GM18858 (cell line): Measurements from ENCODE around the gene FBXO11.
"Not testable (repeated sequence)": the region's sequence is repeated elsewhere in the genome, so short reads cannot be mapped to it uniquely, and the experiment has no call there.

Experiments used
- ATAC-seq: cut with Tn5 transposase; IDR thresholded peaks from one replicate; pipeline ENCODE4 v1.9.1; 2021; ENCODE audit not compliant: unreplicated experiment

The FBXO11 gene

DNA sequence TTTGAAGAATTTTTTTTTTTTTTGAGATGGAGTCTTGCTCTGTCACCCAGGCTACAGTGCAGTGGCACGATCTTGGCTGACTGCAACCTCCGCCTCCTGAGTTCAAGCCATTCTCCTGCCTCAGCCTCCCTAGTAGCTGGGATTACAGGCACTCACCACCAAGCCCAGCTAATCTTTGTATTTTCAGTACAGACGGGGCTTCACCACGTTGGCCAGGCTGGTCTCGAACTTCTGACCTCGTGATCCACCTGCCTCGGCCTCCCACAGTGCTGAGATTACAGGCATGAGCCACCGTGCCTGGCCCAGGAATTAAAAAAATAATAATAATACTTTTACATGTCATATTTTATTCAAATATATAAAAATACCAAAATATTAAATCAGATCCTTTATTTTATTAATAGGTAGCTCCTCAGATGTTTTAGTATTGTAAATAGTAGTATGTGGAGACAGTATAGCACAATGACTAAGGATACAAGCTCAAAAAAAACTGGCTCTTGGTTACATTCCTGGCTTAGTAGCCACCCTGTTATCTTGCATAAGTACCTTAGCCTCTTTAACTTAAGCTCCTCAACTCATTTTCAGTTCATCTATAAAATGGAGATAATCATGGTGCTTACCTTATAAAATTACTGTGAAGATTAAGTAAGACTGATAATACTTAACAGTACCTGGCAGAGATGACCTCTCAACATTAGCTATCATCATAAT lies 53.1 kb downstream of the FBXO11 start:
- not testable (repeated sequence) for ATAC-seq

DNA sequence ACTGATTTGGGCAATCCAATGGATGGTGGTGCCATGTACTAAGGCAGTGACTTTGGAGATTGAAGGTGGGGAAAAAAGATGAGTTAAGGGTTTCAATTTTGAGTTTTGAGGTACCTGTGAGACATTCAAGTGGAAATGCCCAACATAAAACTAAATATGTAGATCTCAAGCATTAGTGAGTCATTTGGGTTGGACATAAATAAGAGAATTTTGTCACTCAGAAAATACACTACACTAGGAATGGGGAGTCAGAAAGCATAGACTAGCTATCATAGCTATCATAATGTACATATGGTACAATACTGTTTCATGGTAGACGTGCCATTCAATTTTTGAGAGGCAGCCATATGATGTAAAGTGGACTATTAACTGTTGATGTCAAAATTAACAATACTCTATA lies 56.1 kb downstream of the FBXO11 start:
- ATAC-seq, result no peak

DNA sequence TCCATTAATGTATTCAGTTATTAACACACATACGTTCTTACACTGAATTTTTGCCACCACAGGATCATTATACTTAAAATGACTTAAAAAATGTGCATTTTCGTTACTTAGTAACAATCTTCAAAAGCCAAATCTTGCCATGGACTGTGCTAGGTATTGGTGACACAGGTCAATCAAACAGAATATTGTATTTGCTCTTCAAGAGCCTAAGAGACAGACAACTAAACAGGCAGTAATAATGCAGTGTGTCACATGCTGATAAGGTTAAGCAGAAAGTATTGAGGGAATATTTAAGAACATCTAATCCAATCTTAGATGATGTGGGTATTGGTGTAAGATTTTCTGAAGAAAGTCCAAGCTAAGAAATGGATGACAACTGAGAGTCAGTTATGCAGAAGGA lies 56.9 kb downstream of the FBXO11 start:
- no peak for ATAC-seq

DNA sequence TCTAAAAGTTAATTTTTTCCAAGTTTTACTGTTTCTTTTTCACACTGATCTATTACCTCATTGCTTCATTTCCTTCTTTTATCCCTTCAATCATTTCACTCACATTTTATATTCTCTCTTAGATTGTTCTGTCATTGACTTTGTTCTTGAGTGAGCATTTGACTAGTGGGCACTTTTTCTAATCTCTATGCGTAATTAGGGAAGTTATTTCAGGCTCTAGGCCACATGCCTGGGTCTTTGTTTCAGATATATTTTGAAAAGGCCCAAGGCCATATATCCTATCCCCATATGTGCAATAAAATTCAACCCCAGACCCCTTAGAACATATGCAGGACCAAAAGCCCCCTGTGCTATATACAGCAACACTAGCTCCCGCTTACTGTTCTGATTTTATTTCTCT lies 62.1 kb downstream of the FBXO11 start:
- no peak for ATAC-seq

DNA sequence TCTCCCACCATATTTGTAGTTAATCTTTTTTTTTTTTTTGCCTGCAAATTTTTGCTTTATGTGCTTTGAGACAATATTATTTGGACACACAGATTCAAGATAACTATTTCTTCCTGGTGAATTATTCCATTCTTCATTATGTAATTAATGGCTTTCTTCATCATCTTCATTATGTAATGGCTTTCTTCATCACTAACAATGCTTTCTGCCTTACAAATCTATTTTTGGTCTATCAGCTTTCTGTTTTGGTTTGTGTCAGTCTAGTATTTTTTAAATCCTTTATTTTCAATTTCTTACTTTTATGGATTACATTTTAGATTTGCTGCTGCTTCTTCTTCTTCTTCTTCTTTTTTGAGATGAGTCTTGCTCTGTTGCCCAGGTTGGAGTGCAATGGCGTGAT lies 62.9 kb downstream of the FBXO11 start:
- ATAC-seq, result no peak

DNA sequence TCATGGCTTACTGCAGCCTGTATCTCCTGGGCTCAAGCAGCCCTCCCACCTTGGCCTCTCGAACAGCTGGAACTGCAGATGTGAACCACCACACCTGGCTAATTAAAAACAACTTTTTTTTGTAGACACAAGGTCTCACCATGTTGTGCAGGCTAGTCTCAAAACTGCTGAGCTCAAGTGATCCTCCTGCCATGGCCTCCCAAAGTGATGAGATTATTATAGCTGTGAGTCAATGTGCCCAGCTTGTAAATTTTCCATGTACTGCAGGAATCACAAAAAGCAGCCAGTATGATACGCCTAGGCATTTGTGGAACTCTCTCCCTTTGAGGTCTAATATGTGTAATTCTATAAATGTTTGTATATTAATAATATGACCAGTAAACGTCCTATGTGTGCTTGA lies 63.5 kb downstream of the FBXO11 start:
- no peak for ATAC-seq

GRCh38 chr2:47838686-47839085 lies 67.6 kb downstream of the FBXO11 start:
- ATAC-seq, result no peak

- ATAC-seq, result no peak
Measured at GRCh38 chr2:47838249-47838648, 68.0 kb downstream of the FBXO11 start.

DNA sequence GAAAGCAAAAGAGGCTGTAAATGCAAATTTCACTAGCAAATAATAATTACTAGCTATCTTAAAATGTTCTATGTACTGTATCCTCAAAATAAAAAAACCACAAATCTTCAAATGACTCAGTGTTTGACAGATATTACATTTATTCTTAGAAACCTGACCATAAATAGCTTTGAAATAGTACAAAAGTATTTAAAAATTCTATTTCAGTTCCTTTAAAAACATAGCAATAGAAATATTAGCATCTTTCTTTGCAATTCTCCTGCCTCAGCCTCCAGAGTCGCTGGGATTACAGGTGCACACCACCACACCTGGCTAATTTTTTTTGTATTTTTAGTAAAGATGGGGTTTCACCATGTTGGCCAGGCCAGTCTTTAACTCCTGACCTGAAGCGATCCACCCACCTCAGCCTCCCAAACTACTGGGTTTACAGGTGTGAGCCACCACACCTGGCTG lies 72.8 kb downstream of the FBXO11 start:
- ATAC-seq, result peak; percentile 93

GRCh38 chr2:47822518-47822917 lies 83.8 kb downstream of the FBXO11 start:
- ATAC-seq, result no peak

DNA sequence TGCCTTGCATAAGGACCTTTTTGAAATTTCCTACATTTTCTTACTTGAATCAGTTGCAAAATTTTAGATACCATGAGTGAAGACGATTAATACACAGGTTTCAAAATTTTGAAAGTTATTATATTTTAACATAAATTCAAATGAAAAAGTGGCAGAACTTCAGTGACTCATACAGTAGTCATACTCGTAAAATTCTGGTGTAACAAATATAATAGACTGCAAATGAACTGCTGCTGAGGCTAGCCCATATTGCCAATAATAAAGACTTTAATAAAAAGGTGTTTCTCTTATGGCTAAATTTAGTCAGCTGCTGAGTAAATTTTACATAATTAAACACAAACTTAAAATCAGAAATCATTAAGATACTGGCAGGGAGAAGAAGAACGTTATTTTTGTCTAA lies 86.5 kb downstream of the FBXO11 start:
- ATAC-seq, result no peak

DNA sequence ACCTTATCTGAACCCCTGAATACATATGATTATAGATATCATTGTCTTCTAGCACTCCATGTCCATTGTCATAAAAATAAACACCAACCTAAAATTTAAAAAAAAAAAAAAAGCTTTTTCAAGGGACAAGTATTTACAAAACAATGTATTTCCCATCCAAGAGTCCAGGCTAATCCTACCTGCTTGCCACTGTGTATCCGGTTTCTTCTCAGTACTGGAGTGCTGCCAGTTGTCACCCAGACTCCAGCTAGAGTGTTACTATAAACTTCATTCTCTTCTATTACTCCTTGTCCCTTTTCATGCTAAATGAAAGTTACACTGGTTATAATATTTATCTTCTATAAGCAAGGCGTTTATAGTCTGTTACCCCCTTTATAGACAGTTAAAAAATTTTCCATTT lies 87.5 kb downstream of the FBXO11 start:
- ATAC-seq, result no peak

GRCh38 chr2:47815764-47816163 lies 90.5 kb downstream of the FBXO11 start:
- ATAC-seq, result no peak

DNA sequence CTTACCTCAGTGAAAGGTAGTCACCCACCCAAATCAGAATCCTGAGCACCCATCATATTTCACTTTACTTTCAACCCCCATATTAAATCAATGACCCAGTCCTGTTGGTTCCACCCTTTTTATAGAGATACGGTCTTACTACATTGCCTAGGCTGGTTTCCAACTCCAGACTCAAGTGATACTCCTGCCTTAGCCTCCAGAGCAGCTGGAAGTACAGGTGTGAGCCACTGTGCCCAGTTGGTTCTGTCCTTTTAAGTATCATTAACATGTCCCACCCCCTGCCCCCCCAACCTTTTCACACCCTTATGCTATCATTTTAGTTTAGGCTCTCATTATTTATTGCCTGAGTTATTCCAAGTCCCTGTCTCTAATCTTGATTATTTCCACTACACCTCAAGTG lies 94.6 kb downstream of the FBXO11 start:
- ATAC-seq, result no peak

GRCh38 chr2:47810850-47811249 lies 95.4 kb downstream of the FBXO11 start:
- ATAC-seq, result no peak

DNA sequence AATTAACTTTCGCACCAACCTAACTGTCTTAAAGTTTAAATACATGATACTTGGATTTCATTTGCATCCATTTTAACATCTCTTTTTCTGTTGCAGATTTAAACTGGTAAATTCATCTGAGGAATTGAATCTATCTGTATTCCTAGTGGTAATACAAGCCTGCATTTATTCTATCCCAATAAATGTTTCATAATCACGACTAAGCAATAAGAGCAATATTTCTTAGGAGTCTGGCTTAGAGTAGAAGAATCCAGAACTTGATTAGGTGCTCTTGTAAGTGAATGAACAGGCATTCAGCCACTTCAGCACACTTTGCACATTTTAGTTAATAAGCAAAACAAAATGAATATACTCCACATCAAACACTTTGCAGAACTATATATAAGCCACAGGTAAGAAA lies 96.4 kb downstream of the FBXO11 start:
- ATAC-seq, result no peak

GRCh38 chr2:47808614-47809013 lies 97.7 kb downstream of the FBXO11 start:
- no peak for ATAC-seq

DNA sequence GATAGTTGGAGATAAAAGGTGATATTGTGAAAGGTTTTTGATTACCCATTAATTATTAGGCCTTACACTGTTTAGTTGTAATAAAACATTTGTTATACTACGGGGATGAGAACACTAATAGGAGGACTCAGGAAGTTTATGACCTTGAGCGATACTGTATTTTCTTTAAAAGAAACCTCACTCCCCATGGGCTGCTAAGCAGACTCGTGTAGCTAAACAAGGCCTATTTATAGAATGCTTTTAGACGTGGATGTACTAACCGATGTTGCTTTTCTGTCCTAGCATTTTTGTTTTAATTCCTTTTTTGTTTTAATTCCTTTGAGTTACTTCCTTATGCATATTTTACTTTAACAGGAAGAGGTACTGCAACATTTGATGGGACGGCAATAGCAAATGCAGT lies 100.4 kb downstream of the FBXO11 start:
- no peak for ATAC-seq

DNA sequence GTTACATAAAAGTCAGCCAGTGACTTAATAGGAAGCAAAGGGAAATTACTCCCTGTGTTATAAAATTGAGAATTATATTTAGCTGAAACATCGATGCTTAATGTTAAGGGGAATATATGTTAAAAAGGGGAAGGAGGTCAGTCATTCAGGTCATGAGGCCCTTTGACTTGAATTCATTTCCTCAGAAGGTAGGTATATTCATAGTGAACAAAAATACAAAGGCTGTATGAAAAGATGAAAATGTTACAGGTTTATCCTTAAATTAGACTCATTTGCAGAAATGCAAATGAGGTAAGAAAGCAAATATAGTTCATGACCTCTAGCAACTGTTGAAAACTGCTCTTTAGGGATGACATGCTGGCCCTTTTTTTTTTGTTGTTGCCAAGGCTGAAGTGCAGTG lies 102.5 kb downstream of the FBXO11 start:
- no peak for ATAC-seq

- ATAC-seq, result no peak
Measured at GRCh38 chr2:47803363-47803762, 102.9 kb downstream of the FBXO11 start.

DNA sequence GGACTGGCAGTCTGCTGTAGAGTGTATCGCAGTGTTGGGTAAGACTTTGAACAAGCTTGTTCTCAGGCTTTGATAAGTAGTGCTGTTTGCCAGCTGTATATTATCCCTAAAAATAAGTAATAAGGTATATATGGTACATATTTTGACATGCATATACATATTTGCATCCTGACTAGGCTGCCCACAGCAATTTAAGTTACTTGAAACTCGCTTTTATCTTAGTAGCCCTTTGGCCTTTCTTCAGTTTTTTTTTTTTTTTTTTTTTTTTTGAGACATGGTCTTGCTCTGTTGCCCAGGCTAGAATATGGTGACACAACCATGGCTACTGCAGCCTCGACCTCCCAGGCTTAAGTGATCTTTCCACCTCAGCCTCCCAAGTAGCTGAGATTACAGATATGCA lies 105.2 kb downstream of the FBXO11 start:
- ATAC-seq, result no peak

DNA sequence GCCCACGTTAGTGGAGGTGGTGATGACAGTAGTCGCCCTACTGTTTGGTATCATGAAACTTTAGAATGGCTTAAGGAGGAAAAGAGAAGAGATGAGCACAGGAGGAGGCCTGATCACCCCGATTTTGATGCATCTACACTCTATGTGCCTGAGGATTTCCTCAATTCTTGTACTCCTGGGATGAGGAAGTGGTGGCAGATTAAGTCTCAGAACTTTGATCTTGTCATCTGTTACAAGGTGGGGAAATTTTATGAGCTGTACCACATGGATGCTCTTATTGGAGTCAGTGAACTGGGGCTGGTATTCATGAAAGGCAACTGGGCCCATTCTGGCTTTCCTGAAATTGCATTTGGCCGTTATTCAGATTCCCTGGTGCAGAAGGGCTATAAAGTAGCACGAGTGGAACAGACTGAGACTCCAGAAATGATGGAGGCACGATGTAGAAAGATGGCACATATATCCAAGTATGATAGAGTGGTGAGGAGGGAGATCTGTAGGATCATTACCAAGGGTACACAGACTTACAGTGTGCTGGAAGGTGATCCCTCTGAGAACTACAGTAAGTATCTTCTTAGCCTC lies 107.2 kb downstream of the FBXO11 start:
- no peak for ATAC-seq

- ATAC-seq, result no peak
Measured at GRCh38 chr2:47798631-47799030, 107.7 kb downstream of the FBXO11 start.
